Activated CD8-positive, alpha-beta memory T cell treated with anti-CD3 and anti-CD28 coated beads, Interleukin-2, amount 50 U/mL, for 1 hour (primary cell): ENCODE data around the gene GRM1.

Experiments
- DNase-seq: peaks from one replicate; pipeline ENCODE4 v3.0.0-alpha.2; 2020; ENCODE audit errors: extremely low read depth

GRM1 gene

GRCh38 chr6:146456886-146457285 is 428.0 kb downstream of the GRM1 start:
- DNase-seq: no peak

- no peak for DNase-seq
Measured at GRCh38 chr6:146460941-146461340, 432.1 kb downstream of the GRM1 start.

- no peak for DNase-seq
Measured at GRCh38 chr6:146470091-146470770, 441.4 kb downstream of the GRM1 start.

- no peak for DNase-seq
Measured at GRCh38 chr6:146472918-146473317, 444.1 kb downstream of the GRM1 start.

- no peak for DNase-seq
Measured at GRCh38 chr6:146481527-146481926, 452.7 kb downstream of the GRM1 start.

GRCh38 chr6:146484411-146484810 is 455.5 kb downstream of the GRM1 start:
- no peak for DNase-seq
